ENCODE measurements around the gene OTUD5.
A peak's percentile ranks its signal among the peaks of the same experiment; 100 is the strongest.
"Not testable (repeated sequence)": the region's sequence is repeated elsewhere in the genome, so short reads cannot be mapped to it uniquely, and the experiment has no call there.

The OTUD5 gene

GRCh38 chrX:48957477-48957826, at the start of gene OTUD5:
Gene OTUD5 (minus strand): TSS chrX:48957607. CDS start chrX:48957570, 37 bp downstream.
- no peak for DNase-seq (ENCODE audit: low spot score)

- no peak for DNase-seq (ENCODE audit: low spot score)
These were observed 46.3 kb upstream of the OTUD5 start for GRCh38 chrX:49003696-49004095.

- DNase-seq (ENCODE audit: low spot score), result peak; percentile 86
These were observed 44.9 kb upstream of the OTUD5 start, which contains the start of gene GRIPAP1 for GRCh38 chrX:49002091-49002935. Gene GRIPAP1 (minus strand): TSS chrX:49002264. CDS start chrX:49002229, 35 bp downstream.

- peak; percentile 21 for DNase-seq (ENCODE audit: low spot score)
These were observed 44.2 kb upstream of the OTUD5 start for GRCh38 chrX:49001521-49002090.

- DNase-seq (ENCODE audit: low spot score), result no peak
These were observed 43.2 kb upstream of the OTUD5 start for GRCh38 chrX:49000636-49001035.

- no peak for DNase-seq (ENCODE audit: low spot score)
These were observed 41.6 kb upstream of the OTUD5 start for GRCh38 chrX:48999030-48999429.

GRCh38 chrX:48998391-48998790, 41.0 kb upstream of the OTUD5 start:
- DNase-seq (ENCODE audit: low spot score), result no peak

GRCh38 chrX:48997865-48998264, 40.5 kb upstream of the OTUD5 start:
- no peak for DNase-seq (ENCODE audit: low spot score)

GRCh38 chrX:48997455-48997854, 40.0 kb upstream of the OTUD5 start:
- DNase-seq (ENCODE audit: low spot score), result no peak

GRCh38 chrX:48996969-48997368, 39.6 kb upstream of the OTUD5 start:
- DNase-seq (ENCODE audit: low spot score), result no peak

GRCh38 chrX:48992341-48992740, 34.9 kb upstream of the OTUD5 start:
- DNase-seq (ENCODE audit: low spot score), result no peak

- no peak for DNase-seq (ENCODE audit: low spot score)
These were observed 32.1 kb upstream of the OTUD5 start for GRCh38 chrX:48989483-48989882.

- no peak for DNase-seq (ENCODE audit: low spot score)
These were observed 26.5 kb upstream of the OTUD5 start for GRCh38 chrX:48983896-48984295.

GRCh38 chrX:48983081-48983480, 25.7 kb upstream of the OTUD5 start:
- no peak for DNase-seq (ENCODE audit: low spot score)

GRCh38 chrX:48981178-48981577, 23.8 kb upstream of the OTUD5 start:
- no peak for DNase-seq (ENCODE audit: low spot score)

- not testable (repeated sequence) for DNase-seq (ENCODE audit: low spot score)
These were observed 22.9 kb upstream of the OTUD5 start for GRCh38 chrX:48980341-48980740.

GRCh38 chrX:48978226-48978625, 20.8 kb upstream of the OTUD5 start:
- no peak for DNase-seq (ENCODE audit: low spot score)

GRCh38 chrX:48976086-48976485, 18.7 kb upstream of the OTUD5 start:
- DNase-seq (ENCODE audit: low spot score), result no peak

GRCh38 chrX:48975541-48975940, 18.1 kb upstream of the OTUD5 start:
- no peak for DNase-seq (ENCODE audit: low spot score)

- DNase-seq (ENCODE audit: low spot score), result no peak
These were observed 17.6 kb upstream of the OTUD5 start for GRCh38 chrX:48975041-48975440.

- no peak for DNase-seq (ENCODE audit: low spot score)
These were observed 17.2 kb upstream of the OTUD5 start for GRCh38 chrX:48974574-48974973.

GRCh38 chrX:48974033-48974432, 16.6 kb upstream of the OTUD5 start:
- no peak for DNase-seq (ENCODE audit: low spot score)
